Neural cell (in vitro differentiated cells): ENCODE data around the gene ITPR2. TPM values are rescaled to one million over a fixed set of nuclear protein-coding genes. Genes with fewer than 3 reads are reported as not detected.

Source experiments
- H2AFZ ChIP-seq: fragments of 200-600, 300-800 bp; sonication (generic), shearing (Covaris generic); 2 replicates; pipeline ENCODE4 v1.6.0; 2014; ENCODE audit warnings: low read depth, mild to moderate bottlenecking, antibody characterized with exemption, low read length, moderate library complexity
- H3F3A ChIP-seq: fragments of 200-600 bp; shearing (Covaris generic); 2 replicates; pipeline ENCODE4 v1.6.1; 2016; ENCODE audit warnings: mild to moderate bottlenecking, moderate library complexity, mixed read lengths, antibody characterized with exemption, low read length; ENCODE audit not compliant: insufficient read depth, poor library complexity, severe bottlenecking
- H3K27ac ChIP-seq: fragments of 200-600, 300-800 bp; sonication (generic), shearing (Covaris generic); 2 replicates; pipeline ENCODE4 v1.5.1; 2014; ENCODE audit warnings: mild to moderate bottlenecking, low read length, moderate library complexity
- H3K27me3 ChIP-seq: fragments of 300-800, 200-600 bp; sonication (generic), shearing (Covaris generic); 2 replicates; pipeline ENCODE4 v1.6.0; 2014; ENCODE audit warnings: mild to moderate bottlenecking, low read depth, low read length, moderate library complexity; ENCODE audit not compliant: insufficient read depth
- H3K36me3 ChIP-seq: fragments of 300-800, 200-600 bp; sonication (generic), shearing (Covaris generic); 2 replicates; pipeline ENCODE4 v1.5.1; 2014; ENCODE audit warnings: mild to moderate bottlenecking, antibody characterized with exemption, low read length, moderate library complexity; ENCODE audit not compliant: insufficient read depth
- H3K4me2 ChIP-seq: fragments of 300-800, 200-600 bp; sonication (generic), shearing (Covaris generic); 2 replicates; pipeline ENCODE4 v1.6.0; 2014; ENCODE audit warnings: mild to moderate bottlenecking, low read length
- H3K4me3 ChIP-seq: fragments of 300-800, 200-600 bp; sonication (generic), shearing (Covaris generic); 2 replicates; pipeline ENCODE4 v1.5.1; 2014; ENCODE audit warnings: mild to moderate bottlenecking, low read length, moderate library complexity
- H3K79me2 ChIP-seq: fragments of 200-600 bp; shearing (Covaris generic); replicated peaks from 2 replicates; pipeline ENCODE4 v1.6.0; 2014; ENCODE audit warnings: mild to moderate bottlenecking, low read length, moderate library complexity; ENCODE audit not compliant: insufficient read depth
- H3K9ac ChIP-seq: fragments of 300-800, 200-600 bp; sonication (generic), shearing (Covaris generic); 2 replicates; pipeline ENCODE4 v1.6.1; 2016; ENCODE audit warnings: mild to moderate bottlenecking, low read length, mixed read lengths
- H3K9me2 ChIP-seq: fragments of 200-600 bp; shearing (Covaris generic); 2 replicates; pipeline ENCODE4 v1.6.1; 2016; ENCODE audit warnings: mild to moderate bottlenecking, low read length, mixed read lengths; ENCODE audit not compliant: insufficient read depth
- H3K9me3 ChIP-seq: fragments of 200-600, 300-800 bp; sonication (generic), shearing (Covaris generic); 2 replicates; pipeline ENCODE4 v1.6.1; 2016; ENCODE audit warnings: mild to moderate bottlenecking, mixed run types, low read length, moderate library complexity, mixed read lengths
- H4K20me1 ChIP-seq: fragments of 200-600 bp; shearing (Covaris generic); 2 replicates; pipeline ENCODE4 v1.6.1; 2016; ENCODE audit warnings: mild to moderate bottlenecking, mixed run types; ENCODE audit not compliant: insufficient read depth
- EP300 ChIP-seq: fragments of 450-650 bp; conservative IDR thresholded peaks from 2 replicates; pipeline ENCODE4 v1.6.1; 2014; ENCODE audit warnings: antibody characterized with exemption, mild to moderate bottlenecking, moderate library complexity; ENCODE audit not compliant: poor library complexity, severe bottlenecking
- EZH2 ChIP-seq: fragments of 200-600, 300-800 bp; shearing (Covaris generic), sonication (generic); IDR thresholded peaks from 2 replicates; pipeline ENCODE4 v1.6.1; 2014; ENCODE audit warnings: antibody characterized with exemption, low read length, borderline replicate concordance, mild to moderate bottlenecking; ENCODE audit not compliant: insufficient read depth, poor library complexity, severe bottlenecking
- MXI1 ChIP-seq: fragments of 450-650 bp; conservative IDR thresholded peaks from 2 replicates; pipeline ENCODE4 v1.6.1; 2014; ENCODE audit warnings: antibody characterized with exemption, mild to moderate bottlenecking; ENCODE audit not compliant: poor library complexity, severe bottlenecking
- POLR2AphosphoS5 ChIP-seq: IDR thresholded peaks from 2 replicates; pipeline ENCODE4 v1.6.1; 2012
- RAD21 ChIP-seq: fragments of 450-650 bp; conservative IDR thresholded peaks from 2 replicates; pipeline ENCODE4 v1.6.1; 2014; ENCODE audit warnings: antibody characterized with exemption, mild to moderate bottlenecking, moderate library complexity
- SMC3 ChIP-seq: fragments of 450-650 bp; conservative IDR thresholded peaks from 2 replicates; pipeline ENCODE4 v1.6.1; 2014; ENCODE audit warnings: antibody characterized with exemption, mild to moderate bottlenecking, moderate library complexity; ENCODE audit not compliant: poor library complexity
- TAF1 ChIP-seq: IDR thresholded peaks from 2 replicates; pipeline ENCODE4 v1.6.1; 2012; ENCODE audit warnings: low read depth
- polyA plus RNA-seq: library from polyadenylated mRNA; depleted of rRNA; stranded (reverse); fragments of >200 nt; gene quantifications from 2 replicates; pipeline ENCODE4 v1.2.3, GENCODE V29; 2014
- TF ChIP-seq, protein P1 (sequence below): IDR thresholded peaks from 2 replicates; pipeline ENCODE4 v1.6.1; 2012; ENCODE audit warnings: borderline replicate concordance
- TF ChIP-seq, protein P2 (sequence below): fragments of 450-650 bp; IDR thresholded peaks from 2 replicates; pipeline ENCODE4 v1.5.1; 2014; ENCODE audit warnings: antibody characterized with exemption, mild to moderate bottlenecking, moderate library complexity; ENCODE audit not compliant: poor library complexity, severe bottlenecking

ITPR2 gene
- polyA plus RNA-seq, 1 donor from 2014 or later: 2.0 TPM

DNA sequence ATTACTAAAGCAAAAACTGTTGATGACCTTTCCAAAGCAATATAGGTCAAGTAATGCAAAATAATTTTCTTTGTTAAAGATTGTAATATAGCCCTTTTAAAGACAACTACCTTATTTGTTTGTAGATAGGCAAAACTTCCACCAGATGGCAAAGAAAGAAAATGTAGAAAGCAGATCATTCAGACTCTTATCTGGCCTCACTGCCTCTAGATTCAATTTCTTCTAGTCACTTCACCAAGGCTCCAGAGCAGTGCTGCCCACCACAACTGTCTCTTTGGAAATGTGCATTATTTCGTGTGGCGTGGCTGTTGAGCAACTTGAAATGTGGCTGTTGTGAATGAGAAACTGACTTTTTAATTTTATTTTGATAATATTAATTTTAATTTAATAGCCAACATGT lies 127.1 kb downstream of the ITPR2 start:
- H3K9me3 ChIP-seq: no peaks in the 10 kb centered on the region
- no peaks in the 10 kb centered on the region for H3K36me3 ChIP-seq
- no peaks in the 10 kb centered on the region for H3K79me2 ChIP-seq

DNA sequence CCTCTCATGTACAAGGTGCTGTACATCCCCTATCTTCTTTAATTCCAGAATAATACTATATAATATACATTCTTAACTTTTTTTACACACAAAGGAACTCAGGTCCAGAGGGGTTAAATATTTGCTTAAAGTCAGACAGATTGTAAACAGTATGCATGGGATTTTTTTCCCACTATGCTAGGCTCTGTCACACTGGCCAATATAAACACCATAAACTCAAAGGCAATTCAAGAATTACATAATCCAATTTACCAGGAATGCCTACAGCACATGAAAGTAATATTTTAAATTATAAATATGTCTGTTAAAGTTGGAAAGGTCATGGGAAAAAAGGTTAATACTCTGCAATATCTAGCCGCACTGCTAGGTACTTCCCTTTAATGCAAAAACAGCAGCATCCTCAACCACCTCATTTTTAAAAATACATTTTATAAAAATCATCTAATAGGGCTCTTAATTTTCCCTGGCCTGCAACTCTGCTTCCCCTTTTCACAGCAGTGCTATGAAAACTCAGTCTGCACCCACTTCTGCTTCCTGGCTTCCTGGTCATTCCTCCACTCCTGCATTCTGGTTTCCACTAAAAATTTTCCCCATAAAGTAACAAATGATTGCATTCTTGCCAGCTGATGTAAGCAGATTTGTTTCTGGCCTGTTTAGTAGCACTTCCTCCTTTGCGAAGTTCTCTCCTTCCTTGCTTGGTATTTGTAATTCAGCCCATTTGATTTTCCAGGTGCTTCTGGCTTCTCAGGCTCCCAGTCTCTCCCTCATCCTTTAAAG lies 128.1 kb downstream of the ITPR2 start:
- TF ChIP-seq RAD21: no peak
- TF ChIP-seq, protein P1, sequence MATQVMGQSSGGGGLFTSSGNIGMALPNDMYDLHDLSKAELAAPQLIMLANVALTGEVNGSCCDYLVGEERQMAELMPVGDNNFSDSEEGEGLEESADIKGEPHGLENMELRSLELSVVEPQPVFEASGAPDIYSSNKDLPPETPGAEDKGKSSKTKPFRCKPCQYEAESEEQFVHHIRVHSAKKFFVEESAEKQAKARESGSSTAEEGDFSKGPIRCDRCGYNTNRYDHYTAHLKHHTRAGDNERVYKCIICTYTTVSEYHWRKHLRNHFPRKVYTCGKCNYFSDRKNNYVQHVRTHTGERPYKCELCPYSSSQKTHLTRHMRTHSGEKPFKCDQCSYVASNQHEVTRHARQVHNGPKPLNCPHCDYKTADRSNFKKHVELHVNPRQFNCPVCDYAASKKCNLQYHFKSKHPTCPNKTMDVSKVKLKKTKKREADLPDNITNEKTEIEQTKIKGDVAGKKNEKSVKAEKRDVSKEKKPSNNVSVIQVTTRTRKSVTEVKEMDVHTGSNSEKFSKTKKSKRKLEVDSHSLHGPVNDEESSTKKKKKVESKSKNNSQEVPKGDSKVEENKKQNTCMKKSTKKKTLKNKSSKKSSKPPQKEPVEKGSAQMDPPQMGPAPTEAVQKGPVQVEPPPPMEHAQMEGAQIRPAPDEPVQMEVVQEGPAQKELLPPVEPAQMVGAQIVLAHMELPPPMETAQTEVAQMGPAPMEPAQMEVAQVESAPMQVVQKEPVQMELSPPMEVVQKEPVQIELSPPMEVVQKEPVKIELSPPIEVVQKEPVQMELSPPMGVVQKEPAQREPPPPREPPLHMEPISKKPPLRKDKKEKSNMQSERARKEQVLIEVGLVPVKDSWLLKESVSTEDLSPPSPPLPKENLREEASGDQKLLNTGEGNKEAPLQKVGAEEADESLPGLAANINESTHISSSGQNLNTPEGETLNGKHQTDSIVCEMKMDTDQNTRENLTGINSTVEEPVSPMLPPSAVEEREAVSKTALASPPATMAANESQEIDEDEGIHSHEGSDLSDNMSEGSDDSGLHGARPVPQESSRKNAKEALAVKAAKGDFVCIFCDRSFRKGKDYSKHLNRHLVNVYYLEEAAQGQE: no peak
- no peak for TF ChIP-seq POLR2AphosphoS5
- no peak for TF ChIP-seq SMC3
- no peak for TF ChIP-seq TAF1
- no peak for TF ChIP-seq EP300
- TF ChIP-seq EZH2: no peak
- no peak for TF ChIP-seq MXI1
- TF ChIP-seq, protein P2, sequence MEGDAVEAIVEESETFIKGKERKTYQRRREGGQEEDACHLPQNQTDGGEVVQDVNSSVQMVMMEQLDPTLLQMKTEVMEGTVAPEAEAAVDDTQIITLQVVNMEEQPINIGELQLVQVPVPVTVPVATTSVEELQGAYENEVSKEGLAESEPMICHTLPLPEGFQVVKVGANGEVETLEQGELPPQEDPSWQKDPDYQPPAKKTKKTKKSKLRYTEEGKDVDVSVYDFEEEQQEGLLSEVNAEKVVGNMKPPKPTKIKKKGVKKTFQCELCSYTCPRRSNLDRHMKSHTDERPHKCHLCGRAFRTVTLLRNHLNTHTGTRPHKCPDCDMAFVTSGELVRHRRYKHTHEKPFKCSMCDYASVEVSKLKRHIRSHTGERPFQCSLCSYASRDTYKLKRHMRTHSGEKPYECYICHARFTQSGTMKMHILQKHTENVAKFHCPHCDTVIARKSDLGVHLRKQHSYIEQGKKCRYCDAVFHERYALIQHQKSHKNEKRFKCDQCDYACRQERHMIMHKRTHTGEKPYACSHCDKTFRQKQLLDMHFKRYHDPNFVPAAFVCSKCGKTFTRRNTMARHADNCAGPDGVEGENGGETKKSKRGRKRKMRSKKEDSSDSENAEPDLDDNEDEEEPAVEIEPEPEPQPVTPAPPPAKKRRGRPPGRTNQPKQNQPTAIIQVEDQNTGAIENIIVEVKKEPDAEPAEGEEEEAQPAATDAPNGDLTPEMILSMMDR: no peak
- Histone ChIP-seq H4K20me1 (no peaks in the 10 kb centered on the region), H3K9ac (no peak overlapping the region), H3K27ac (no peak overlapping the region), H3K4me3 (no peak overlapping the region), H3K9me2 (no peaks in the 10 kb centered on the region), H3K4me2 (no peak overlapping the region), H3K79me2 (no peaks in the 10 kb centered on the region), H3K9me3 (no peaks in the 10 kb centered on the region), H2AFZ (no peak overlapping the region), H3K27me3 (no peaks in the 10 kb centered on the region), H3F3A (no peaks in the 10 kb centered on the region), H3K36me3 (no peaks in the 10 kb centered on the region)

More for the DNA sequence above, 127.1 kb downstream of the ITPR2 start:
- no peak for TF ChIP-seq RAD21
- TF ChIP-seq, protein P2: no peak
- no peaks in the 10 kb centered on the region for H3K9me2 ChIP-seq
- no peak overlapping the region for H2AFZ ChIP-seq
- H3K27me3 ChIP-seq: no peaks in the 10 kb centered on the region
- H3F3A ChIP-seq: no peaks in the 10 kb centered on the region
- H3K4me2 ChIP-seq: no peak overlapping the region
- H4K20me1 ChIP-seq: no peaks in the 10 kb centered on the region
- H3K27ac ChIP-seq: no peak overlapping the region
- H3K4me3 ChIP-seq: no peak overlapping the region
- no peak overlapping the region for H3K9ac ChIP-seq
